ELF-1 (cell line): Measurements from ENCODE around the gene CD48.

Experiments used
- DNase-seq: peaks from one replicate; pipeline ENCODE4 v3.0.0-alpha.2; 2016; ENCODE audit warnings: low read depth, low spot score

CD48 gene, protein sequence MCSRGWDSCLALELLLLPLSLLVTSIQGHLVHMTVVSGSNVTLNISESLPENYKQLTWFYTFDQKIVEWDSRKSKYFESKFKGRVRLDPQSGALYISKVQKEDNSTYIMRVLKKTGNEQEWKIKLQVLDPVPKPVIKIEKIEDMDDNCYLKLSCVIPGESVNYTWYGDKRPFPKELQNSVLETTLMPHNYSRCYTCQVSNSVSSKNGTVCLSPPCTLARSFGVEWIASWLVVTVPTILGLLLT

DNA sequence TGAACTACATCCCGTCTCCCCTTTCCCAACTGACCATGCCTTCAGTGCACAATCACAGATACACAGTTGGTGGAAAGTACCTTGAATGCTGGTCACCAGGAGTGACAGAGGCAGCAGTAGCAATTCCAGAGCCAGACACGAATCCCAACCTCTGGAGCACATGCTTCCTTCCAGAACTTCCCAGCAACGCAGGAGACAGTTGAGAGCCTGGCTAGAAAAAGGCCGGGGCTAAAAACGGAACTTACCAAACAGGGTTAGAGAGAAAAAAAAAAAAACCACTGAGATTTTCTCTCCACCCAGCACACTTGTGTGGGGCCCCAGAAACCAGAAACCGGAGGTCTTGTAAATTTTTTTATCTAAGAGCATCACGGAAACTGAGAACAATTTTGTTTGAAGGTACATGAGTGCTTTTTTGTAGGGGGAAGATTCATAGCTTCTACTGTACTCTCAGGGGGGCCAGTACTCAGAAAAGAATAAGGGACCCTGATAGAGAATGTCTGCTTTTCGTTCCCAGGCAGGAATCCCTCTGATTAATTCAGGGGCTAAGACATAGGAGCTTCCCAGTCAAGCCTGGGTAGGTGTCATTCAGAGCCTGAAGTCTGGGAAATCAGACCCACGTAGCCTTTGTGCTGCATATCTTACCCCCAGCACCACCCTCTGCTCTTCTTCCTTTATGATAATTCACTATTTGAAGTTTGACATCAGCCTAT, at the start of gene CD48:
Gene CD48, minus strand, starts transcription at position 221 of the 710 bp plus-strand sequence. Its CDS starts 59 bp downstream, at position 162.
- no peak for DNase-seq

DNA sequence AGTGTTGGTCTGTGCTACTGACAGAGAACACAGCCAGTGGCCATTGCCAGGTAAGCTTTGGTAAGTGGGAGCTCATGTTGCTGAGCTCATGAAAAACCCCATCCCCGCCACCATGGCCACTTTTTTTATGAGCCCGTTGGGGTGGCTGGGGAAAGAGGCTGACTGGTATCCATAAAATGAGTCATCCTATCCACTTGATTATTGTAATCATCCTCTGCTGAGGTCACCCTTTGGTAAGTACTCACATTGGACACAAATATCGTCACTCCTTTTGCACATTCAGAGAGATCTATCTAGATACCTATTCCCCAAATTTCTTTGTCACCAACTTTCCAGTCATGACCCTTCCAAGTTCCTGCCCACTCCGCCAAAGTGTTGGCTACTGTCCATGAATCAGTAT, 49.4 kb upstream of the CD48 start:
- DNase-seq, result no peak

DNA sequence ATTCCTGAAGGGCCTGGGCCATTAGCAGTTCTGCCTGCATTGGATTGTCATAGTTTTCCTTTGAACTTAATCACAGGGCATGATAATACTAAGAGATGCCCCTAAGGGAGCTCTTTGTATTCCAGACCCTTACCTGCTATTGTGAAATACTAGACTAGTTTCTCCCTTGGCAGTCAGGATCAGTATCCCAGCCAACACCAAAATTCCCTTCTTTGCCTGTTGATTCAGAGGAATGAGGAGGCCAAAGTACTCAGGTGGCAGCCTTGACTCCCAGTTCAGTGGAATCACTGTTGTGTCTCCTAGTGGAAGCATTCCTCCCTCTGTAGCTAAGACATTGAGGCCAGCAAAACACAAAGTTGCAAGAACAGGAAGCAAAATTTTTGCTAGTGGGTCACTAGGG, 48.1 kb upstream of the CD48 start:
- DNase-seq, result no peak

DNA sequence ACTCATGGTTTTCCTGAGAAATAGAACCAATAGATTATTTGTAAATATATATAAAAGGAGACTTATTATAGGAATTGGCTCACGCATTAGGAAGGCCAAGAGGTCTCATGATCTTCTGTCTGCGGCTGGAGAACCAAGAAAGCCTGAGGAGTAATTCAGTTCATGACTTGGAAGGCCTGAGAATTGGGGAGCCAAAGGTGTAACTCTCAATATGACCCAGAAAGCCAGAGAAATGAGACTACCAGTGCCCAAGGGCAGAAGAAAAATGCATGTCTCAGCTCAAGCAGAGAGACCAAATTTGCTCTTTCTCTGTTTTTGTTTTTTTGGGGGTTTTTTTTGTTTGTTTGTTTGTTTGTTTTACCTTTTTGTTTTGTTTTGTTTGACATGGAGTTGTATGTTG, 46.9 kb upstream of the CD48 start:
- DNase-seq, result no peak

DNA sequence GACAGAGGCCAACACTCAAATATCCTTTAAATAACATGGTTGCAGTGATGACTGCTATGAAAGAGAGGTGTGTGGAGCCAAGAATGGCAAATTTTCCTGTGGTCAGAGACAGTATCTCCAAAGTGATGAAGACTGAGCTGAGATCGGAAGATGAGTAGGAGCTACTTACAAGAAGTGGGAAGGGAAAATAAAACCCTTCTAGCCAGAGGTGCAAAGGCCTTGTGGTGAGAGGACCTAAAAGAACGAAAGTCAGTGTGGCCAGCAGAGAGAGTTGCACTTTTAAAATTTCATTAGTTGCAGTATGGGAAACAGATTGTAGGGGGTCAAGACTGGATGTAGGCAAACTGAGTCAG, 45.2 kb upstream of the CD48 start:
- no peak for DNase-seq

DNA sequence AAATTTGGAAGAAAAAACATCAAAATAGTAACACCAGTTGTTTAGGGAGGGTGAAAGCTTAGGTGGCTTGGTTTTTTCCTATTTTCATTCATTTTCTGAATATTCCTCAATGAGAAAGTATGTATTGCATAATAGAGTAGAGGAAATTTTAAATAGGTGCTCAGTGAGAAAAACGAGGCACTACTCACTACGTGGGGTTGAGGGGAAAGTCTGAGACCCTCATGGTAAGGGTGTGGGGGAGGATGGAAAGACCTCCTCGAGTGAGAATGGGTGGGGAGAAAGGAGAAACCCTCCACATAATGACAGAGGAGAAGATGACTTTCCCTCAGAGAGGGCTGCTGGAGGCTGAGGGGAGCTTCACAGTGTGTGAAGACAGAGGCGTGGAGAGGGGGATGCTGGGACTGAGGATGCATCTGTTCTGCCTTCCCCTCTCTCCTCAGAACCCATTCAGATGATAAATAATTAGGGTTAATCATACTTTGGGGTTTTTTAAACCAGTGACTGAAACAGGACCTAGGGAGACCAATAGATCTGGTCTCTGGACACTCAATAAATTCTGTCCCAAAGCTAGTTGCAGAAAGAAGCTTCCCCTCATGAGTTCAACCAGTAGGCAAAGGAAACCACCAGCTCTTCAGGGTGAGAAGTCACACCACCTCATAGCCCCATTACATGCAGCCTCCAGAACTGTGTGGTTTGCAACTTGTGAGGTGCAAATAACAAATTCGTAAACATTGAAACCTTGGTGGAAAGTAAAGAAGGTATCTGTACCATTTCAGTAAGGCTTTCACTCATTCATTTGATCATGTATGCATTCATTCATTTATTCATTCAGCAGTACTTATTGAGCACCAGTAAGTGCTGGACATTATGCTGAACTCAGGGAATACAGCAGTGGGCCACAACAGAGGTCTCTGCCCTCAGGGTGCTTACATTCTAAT, 44.6 kb upstream of the CD48 start:
- no peak for DNase-seq

DNA sequence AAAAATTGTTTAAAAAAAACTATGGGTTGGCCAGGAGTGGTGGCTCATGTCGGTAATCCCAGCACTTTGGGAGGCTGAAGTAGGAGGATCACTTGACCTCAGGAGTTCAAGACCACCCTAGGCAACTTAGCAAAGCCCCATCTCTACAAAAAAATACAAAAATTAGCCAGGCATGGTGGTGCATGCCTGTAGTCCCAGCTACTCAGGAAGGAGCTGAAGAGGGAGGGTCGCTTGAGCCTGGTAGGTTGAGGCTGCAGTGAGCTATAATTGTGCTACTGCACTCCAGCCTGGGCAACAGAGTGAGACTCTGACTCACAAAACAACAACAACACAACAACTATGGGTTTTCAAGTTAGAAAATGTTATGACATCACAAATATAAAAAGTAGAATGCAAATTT, 43.8 kb upstream of the CD48 start:
- DNase-seq, result no peak

DNA sequence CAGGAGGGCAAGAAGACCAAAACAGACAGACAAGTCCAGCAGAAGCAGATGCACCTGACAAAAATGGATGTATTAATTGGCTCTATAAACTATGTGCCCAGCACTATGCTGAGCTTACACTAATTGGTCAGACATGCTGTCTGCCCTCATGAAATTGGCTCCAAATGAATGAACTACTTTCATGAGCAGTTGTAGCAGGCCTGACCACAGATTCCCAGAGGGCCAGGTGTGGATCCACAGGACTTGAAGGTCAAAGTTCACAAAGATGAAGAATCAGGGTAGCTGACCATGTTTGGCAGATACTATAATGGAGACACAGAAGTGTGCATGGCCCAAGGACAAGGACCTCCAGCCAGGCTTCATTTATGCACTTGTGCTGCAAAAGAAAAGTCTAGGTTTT, 42.0 kb upstream of the CD48 start:
- no peak for DNase-seq

DNA sequence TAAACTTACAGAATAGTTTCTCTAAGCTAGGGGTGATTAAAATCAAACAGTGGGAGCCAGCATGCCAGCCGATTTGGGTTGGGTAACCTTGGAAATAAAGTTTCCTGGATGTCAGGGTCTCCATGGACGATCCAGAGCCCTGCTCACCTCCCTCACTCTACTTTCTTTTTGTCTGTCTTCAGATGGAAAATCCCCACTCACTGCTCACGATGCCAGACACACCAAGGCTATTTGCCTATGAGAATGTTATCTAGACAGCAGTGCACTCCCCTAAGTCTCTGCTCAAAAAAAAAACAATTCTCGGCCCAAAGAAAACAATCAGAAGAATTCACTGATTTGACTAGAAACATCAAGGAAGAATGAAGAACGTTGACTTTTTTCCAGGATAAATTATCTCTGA, 41.3 kb upstream of the CD48 start:
- no peak for DNase-seq

DNA sequence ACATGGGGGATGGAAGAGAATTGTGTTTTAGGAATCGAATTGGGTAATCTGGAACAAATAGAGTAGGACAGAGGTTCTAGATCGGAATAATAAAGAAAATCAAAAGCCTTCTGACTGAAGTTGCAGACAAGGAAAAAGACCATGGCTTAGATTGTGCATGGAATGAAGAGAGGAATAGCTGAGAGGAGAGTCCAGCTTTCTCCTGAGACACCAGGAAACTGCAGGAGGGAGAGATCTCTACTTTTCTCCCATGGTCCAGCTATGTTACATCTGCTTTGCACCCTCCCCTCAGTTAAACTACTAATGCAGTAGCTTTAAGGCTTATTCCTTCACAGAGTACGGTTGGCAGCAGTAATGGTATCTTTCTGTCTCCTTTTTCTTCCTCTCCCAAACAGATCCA, 40.8 kb upstream of the CD48 start:
- DNase-seq, result no peak

DNA sequence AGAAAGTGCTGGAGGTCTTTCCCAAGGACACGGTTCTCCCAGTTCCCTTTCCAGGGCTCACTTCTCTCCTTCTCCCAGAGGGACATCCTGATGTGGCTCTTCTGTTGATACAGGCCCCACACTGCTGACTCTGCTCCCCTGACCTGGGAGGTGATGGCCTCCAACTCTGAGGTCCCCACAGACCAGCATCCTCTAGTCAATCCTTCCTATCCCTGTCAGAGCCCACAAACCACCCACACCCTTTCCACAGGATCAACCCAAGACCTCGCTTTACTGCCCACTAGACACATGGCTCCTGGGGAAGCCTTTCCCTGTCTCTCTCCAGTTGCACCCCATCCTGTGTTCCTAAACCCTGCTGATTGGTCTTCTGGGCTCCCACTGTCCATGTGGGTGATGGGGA, 39.0 kb upstream of the CD48 start:
- no peak for DNase-seq

DNA sequence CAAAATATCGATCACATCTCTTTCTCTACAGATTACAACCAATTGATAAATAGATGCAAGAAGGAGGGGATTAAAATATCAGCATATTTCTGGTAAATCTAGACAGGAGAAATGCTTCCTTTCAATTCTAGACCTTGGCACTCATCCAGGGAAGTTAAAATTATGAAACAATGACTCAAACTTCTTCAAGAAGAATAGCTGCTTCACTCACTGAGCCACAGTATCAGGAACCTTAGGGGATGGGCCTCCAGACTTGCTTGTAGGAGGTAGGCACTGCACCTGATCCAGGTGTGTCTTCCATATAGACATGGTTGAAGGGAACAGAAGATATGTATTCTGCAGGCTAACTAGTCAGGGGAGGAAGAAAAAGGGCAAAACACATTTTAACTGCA, 37.3 kb upstream of the CD48 start:
- DNase-seq, result no peak

DNA sequence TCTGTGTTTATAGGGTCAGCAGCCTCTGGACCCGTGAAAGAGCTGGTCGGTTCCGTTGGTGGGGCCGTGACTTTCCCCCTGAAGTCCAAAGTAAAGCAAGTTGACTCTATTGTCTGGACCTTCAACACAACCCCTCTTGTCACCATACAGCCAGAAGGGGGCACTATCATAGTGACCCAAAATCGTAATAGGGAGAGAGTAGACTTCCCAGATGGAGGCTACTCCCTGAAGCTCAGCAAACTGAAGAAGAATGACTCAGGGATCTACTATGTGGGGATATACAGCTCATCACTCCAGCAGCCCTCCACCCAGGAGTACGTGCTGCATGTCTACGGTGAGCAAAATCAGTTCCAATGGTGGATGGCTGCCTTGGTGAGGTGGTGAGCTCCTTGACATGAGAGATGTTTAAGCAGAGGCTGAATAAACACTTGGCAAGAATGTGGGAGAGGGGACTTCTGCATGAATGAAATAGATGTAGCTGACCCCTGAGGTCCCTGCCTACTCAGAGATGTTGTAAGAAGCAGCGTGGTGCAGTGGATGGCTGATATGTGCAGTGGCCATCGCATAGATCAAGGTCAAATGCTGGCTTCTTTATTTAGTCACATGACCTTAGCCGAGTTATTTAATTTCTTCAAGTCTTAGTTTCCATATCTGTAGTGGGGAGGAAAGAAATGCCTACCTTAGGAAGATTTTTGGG, 36.7 kb upstream of the CD48 start:
- DNase-seq, result no peak

DNA sequence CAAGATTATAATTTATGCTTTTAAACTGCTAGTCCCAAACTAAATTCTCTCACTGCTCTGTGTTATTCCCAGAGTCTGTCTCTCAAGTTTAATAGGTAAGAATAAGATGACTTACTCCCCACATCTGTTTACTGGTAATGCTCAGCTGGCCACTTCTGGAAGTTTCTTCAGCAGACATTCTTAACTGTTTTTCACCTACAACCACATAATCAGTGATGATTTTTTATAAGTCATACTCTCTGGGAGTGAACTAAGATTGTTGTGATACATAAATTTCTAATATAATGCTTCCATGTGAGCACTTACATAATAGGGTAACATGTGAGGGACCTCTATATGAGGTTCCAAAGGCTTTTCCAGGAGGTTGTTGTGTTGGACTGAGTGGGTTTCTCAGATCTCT, 36.1 kb upstream of the CD48 start:
- no peak for DNase-seq

DNA sequence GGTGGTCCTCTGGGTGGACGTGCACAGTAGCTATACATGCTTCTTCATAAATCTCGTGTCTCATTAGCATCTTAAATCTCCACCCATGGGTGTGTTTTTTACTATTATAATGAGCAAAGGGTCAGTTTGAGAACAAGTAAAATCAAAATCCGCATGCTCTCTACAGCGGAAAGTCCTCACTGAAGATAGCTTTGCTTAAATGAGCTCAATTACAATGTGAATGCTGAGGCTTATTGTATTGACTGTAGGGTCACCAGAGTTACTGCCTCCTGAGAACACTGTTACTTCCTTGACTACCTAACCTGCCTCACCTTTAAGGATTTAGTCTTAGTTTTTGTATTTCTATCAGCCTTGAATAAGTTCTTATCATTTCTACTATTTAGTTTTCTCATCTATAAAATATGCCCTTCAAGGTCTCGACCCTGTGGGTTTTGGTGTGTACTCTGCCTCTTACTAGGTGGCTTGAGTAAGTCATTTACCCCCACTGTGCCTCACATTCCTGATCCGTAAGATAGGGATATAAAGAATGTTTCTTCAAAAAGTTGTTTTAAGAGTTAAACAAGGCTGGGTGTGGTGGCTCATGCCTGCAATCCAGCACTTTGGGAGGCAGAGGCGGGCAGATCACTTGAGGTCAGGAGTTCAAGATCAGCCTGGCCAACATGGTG, 35.3 kb upstream of the CD48 start:
- no peak for DNase-seq

DNA sequence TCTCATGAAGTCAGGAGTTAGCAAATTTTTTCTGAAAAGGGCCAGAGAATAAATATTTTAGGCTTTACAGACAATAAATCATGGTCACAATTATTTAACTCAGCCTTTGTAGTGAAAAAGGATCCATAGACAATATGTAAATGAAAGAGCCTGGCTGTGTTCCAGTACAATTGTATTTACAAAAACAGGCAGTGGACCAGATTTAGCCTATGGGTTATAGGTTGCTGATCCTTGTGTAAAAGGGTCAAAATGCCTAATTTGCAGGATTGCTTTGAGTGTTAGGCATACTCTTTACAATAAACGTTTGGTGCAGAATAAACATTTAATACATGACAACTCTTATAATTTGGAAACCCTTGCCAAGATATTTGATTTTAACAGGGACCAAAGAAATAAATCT, 33.9 kb upstream of the CD48 start:
- no peak for DNase-seq

DNA sequence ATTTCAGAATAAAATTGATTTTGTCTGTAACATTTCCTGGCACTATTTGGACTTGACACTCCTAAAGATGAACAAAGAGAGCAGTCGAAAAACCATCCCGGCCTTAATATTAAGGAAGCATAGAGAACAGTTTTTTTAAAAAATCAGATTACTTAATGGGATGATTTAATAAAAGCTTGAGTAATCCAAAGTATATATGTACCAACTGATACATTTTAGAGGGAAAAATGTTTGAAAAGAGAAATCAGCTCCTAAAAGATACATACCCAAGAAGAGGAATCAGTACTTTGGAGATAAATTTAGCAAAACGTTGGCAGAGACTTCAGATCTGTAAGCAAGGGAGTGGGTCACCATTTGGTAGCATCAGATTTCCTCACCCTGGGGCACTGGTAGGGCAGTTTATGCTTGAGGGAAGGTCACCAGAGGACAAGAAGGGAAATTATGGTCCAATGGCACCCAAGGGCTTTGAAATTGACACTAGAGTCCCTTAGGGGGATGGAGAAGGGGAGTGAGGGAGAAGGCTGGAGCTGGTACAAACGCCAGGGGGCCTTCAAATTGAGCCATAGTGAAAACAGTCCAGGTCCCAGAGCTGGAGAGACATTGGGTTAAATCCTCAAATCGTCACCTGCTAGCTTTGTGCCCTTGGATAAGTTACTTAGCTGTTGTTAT, 33.4 kb upstream of the CD48 start:
- no peak for DNase-seq

DNA sequence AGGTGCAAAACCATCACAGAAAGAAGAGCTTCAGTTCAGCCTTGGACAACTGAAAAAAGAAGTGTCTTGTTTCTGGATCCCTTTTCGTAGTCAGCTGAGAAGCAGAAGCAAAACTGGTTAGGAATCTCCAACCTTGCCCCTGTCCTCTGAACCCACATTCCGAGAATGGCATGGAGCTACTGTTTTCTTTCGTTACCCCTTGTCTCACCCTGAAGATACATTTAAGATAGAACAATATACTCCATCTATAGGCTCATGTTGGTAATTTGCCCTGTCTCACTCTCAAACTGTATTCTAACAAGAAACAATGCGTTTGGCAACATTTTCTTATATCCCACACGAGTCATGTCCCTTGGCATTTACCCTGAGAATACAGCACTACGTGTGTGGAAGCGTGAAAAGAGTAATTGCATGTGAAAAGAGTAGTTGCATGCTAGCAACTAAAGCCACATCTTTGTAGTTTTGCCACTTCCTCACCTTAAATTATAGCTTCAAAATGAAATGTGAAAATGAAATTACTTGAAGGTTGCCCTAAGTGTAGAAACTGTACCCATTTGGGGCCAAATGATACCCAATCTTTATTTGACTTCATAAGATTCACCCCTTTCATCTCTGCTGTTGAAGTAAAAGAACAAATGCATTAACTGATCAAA, 32.7 kb upstream of the CD48 start:
- no peak for DNase-seq

DNA sequence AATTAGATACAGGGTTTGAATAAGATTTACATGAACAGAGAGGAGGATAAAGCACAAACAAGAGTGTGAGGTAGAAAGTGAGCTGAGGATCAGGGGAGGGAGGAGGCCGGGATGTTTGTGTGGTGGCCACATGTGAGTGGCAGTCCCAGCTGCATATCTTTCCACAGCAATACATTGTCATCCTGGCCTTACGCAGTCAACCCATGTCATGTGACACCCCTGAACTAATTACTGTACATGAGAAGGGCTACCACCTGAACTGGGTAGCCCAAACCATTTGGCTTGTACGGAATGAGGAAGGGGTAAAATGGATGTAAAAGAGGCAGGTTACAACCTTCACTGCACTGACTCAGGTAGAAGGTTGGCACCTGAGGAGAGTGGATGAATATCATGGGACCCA, 31.6 kb upstream of the CD48 start:
- no peak for DNase-seq

DNA sequence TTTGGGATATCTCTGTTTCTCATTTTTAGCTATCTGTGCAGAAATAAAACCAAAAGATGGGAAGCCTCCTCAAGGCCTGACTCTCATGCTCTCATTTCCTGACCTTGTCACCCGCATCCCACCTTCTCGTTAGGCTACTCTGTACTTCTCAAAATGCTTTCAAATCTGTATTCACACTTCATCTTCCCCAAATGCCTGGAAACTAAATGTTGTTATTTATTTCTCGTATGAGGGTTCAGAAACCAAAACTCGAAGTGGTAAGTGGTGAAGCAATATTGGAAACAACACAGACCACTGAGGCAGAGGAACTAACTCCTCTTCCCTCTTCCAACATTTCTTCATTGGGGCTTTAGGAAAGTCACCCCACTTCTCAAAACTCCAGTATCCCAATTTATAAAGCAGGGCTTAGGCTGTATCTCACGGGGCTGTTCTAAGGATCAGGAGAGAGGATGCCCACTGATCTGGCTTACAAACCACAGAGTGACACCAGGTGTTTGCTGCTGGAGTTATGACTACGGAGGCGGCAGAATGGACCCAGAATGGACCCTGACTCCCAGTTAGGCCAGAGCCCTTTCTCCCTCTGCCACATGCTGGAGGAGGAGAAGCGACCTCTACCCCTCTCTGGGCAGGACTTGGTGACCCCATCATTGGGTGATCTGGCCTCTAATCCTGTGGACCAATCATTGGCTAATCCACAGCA, 31.0 kb upstream of the CD48 start:
- no peak for DNase-seq
